OCI-LY1 (cell line): ENCODE data around the gene SERINC1.

Source experiments
- EZH2 ChIP-seq: fragments of 200-600 bp; sonication (generic), shearing (Covaris generic); IDR thresholded peaks from 2 replicates; pipeline ENCODE4 v1.8.0; 2017; ENCODE audit warnings: borderline replicate concordance, mixed run types, mild to moderate bottlenecking, antibody characterized with exemption, low read length, moderate library complexity, mixed read lengths
- TF ChIP-seq, protein P1 (sequence below): fragments of 200-600 bp; sonication (generic), shearing (Covaris generic); IDR thresholded peaks from 2 replicates; pipeline ENCODE4 v1.5.1; 2017; ENCODE audit warnings: mild to moderate bottlenecking, antibody characterized with exemption, low read length, moderate library complexity, mixed read lengths

DNA sequence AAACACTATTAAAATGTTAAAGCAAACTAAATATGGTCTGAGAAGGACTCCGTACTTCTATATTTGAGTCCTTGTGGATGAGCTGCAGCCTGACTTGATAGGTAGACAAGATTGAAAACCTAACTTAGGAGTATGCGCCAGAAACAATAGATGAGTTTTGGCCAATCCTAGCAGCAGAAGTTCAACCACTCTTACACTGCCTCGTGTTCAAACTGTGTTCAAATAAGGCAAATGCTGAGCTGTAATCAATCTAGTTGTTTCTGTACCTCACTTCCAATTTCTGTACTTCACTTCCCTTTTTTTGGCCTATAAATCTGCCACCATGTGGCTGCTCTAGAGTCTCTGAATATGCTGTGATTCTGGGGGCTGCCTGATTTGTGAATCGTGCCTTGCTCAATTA is 13.2 kb upstream of the SERINC1 start:
- TF ChIP-seq, protein P1, sequence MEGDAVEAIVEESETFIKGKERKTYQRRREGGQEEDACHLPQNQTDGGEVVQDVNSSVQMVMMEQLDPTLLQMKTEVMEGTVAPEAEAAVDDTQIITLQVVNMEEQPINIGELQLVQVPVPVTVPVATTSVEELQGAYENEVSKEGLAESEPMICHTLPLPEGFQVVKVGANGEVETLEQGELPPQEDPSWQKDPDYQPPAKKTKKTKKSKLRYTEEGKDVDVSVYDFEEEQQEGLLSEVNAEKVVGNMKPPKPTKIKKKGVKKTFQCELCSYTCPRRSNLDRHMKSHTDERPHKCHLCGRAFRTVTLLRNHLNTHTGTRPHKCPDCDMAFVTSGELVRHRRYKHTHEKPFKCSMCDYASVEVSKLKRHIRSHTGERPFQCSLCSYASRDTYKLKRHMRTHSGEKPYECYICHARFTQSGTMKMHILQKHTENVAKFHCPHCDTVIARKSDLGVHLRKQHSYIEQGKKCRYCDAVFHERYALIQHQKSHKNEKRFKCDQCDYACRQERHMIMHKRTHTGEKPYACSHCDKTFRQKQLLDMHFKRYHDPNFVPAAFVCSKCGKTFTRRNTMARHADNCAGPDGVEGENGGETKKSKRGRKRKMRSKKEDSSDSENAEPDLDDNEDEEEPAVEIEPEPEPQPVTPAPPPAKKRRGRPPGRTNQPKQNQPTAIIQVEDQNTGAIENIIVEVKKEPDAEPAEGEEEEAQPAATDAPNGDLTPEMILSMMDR, result peak; percentile 33; the same call in 1 of the 2 replicates
- TF ChIP-seq EZH2, result no peak
